Kidney (tissue), 14 donors: Measurements from ENCODE around the gene TCF12. TPM values are rescaled to one million over a fixed set of nuclear protein-coding genes. Genes with fewer than 3 reads are reported as not detected.

Experiments
- DNase-seq, 5 donors: peaks; one replicate each; pipeline ENCODE4 v3.0.0-alpha.2; 2013 to 2020
- FAIRE-seq: peaks from 2 replicates; lab custom pipeline; 2012; peaks lifted over from hg19 to GRCh38; lab: Jason Lieb, UNC
- H3K27ac ChIP-seq, 2 donors: one replicate each; pipeline ENCODE4 v1.7.0; 2013; ENCODE audit warnings: low read depth in 2 of 2, low read length in 2 of 2, inconsistent platforms in 1 of 2
- H3K27me3 ChIP-seq: one replicate; pipeline ENCODE4 v1.7.1; 2013; ENCODE audit warnings: low read length, inconsistent platforms; ENCODE audit not compliant: control insufficient read depth, insufficient read depth
- H3K36me3 ChIP-seq, 3 donors: one replicate each; pipeline versions ENCODE4 v1.7.0 to v1.7.1; 2013; ENCODE audit warnings: low read length in 3 of 3, control low read depth in 1 of 3, inconsistent platforms in 1 of 3; ENCODE audit not compliant: insufficient read depth in 3 of 3, control insufficient read depth in 2 of 3
- H3K4me1 ChIP-seq, 3 donors: one replicate each; pipeline versions ENCODE4 v1.7.0 to v1.7.1; 2013; ENCODE audit warnings: low read length in 3 of 3, inconsistent platforms in 1 of 3, low read depth in 1 of 3; ENCODE audit not compliant: control insufficient read depth in 2 of 3, insufficient read depth in 2 of 3
- H3K4me3 ChIP-seq, 3 donors: one replicate each; pipeline versions ENCODE4 v1.7.0 to v1.8.1; 2013; ENCODE audit warnings: low read length in 3 of 3, control low read depth in 1 of 3, inconsistent platforms in 1 of 3
- H3K9ac ChIP-seq, 3 donors: one replicate each; pipeline versions ENCODE4 v1.7.0 to v1.7.1; 2013; ENCODE audit warnings: low read length in 3 of 3, control low read depth in 1 of 3, inconsistent platforms in 1 of 3
- H3K9me3 ChIP-seq, 3 donors: one replicate each; pipeline versions ENCODE4 v1.7.0 to v1.7.1; 2013; ENCODE audit warnings: low read length in 3 of 3, control low read depth in 1 of 3, inconsistent platforms in 1 of 3; ENCODE audit not compliant: control insufficient read depth in 2 of 3, insufficient read depth in 1 of 3
- intact Hi-C: fragments of 100-400 bp; cut with DNase I; formaldehyde crosslinking; loops from one replicate; pipeline ENCODE4 v1.11.1; 2022
- polyA plus RNA-seq: library from polyadenylated mRNA; stranded (reverse); fragments of 350-450 nt; fragmentation: Illumina TruSeq; extraction: RNeasy Lipid Tissue Mini Kit (QIAGEN cat#74804); gene quantifications from one replicate; pipeline ENCODE4 v1.2.3, GENCODE V29; 2014; ENCODE audit warnings: low read depth, low replicate concordance; ENCODE audit not compliant: insufficient read depth
- total RNA-seq: library from RNA; stranded (reverse); fragmentation: NEBNext Ultra II Directional; extraction: Animal tissue kit (Norgen Biotek cat#: 25700); gene quantifications from one replicate; pipeline ENCODE4 v1.2.1, GENCODE V29; 2021
- TF ChIP-seq, protein P1 (sequence below): IDR thresholded peaks from 3 replicates; pipeline ENCODE4 v1.5.1; 2012; ENCODE audit warnings: mild to moderate bottlenecking, moderate library complexity, borderline replicate concordance; ENCODE audit not compliant: insufficient read depth; ENCODE audit errors: extremely low read depth
- donor health status: control.
- donor health status: control.
- donor health status: control.
- donor health status: control.
- donor health status: control.
- donor health status: DM: yes; HTN: yes; CAD: no.
- donor health status: Normal renal cell carcinoma (clear cell type).

The TCF12 gene
- total and polyA plus RNA-seq, 2 donors from 2014 or later, result 16.3 to 116 TPM

DNA sequence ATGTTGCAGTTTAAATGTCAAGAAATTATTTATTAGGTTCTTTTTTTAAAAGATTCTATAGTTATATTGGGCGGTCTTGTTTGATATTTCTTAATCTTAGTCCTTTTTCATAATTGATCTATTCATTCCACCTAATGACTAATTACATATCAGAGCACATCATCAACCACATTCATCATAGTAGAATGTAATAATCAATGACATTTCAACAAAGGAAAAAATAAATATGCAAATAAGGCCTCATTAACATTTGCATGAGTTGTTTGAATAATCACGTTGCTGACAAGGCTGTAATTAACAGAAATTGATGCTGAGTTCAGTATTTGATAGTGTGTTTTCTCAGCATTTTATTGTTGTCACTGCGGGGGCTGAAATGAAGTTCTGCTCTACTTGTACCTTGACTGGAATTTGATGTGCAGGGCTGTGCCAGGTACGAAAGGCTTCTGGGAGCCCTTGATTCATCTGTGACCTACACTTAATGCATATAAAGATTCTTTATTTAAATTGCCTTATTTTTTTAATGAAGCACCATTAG, 215.7 kb downstream of the TCF12 start:
- no peak overlapping the region for H3K9ac ChIP-seq
- DNase-seq, result peak in 1 of 5 donors; percentile 39
- TF ChIP-seq, protein P1, sequence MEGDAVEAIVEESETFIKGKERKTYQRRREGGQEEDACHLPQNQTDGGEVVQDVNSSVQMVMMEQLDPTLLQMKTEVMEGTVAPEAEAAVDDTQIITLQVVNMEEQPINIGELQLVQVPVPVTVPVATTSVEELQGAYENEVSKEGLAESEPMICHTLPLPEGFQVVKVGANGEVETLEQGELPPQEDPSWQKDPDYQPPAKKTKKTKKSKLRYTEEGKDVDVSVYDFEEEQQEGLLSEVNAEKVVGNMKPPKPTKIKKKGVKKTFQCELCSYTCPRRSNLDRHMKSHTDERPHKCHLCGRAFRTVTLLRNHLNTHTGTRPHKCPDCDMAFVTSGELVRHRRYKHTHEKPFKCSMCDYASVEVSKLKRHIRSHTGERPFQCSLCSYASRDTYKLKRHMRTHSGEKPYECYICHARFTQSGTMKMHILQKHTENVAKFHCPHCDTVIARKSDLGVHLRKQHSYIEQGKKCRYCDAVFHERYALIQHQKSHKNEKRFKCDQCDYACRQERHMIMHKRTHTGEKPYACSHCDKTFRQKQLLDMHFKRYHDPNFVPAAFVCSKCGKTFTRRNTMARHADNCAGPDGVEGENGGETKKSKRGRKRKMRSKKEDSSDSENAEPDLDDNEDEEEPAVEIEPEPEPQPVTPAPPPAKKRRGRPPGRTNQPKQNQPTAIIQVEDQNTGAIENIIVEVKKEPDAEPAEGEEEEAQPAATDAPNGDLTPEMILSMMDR, result no peak
- no peak for FAIRE-seq
- peaks cover 5 to 7% (median 6%) of the 10 kb centered on the region in 3 donors for H3K4me1 ChIP-seq
- no peak overlapping the region for H3K4me3 ChIP-seq
- H3K9me3 ChIP-seq, result no peaks in the 10 kb centered on the region
- no peaks in the 10 kb centered on the region for H3K36me3 ChIP-seq
- H3K27ac ChIP-seq, result no peak overlapping the region
- H3K27me3 ChIP-seq, result no peaks in the 10 kb centered on the region
- intact Hi-C loops, result no loop called here

DNA sequence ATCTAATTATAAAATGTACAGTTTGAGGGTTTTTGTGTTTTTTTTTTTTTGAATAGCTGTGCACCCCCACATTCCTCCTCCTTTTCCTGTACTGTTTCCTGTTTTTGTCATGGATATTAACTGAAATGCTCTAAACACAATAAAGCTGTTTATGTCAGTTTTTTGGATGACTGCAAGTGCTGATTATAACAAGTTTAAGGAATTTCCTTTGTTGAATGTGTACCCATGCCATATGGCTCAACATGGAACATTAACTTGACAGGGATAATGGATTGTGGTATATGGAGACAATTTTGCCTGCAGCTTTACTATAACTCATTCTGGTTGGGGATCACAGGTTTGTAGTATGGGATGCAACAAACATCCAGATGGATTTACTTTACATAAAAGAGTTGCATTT, 216.4 kb downstream of the TCF12 start:
- no peaks in the 10 kb centered on the region for H3K36me3 ChIP-seq
- TF ChIP-seq, protein P1, result no peak
- H3K4me3 ChIP-seq, result no peak overlapping the region
- no peak overlapping the region for H3K27ac ChIP-seq
- H3K27me3 ChIP-seq, result no peaks in the 10 kb centered on the region
- H3K9ac ChIP-seq, result no peak overlapping the region
- DNase-seq, result peak in 2 of 5 donors; percentile 77 to 81
- FAIRE-seq, result no peak
- H3K4me1 ChIP-seq, result peaks cover 5 to 7% (median 6%) of the 10 kb centered on the region in 3 donors
- H3K9me3 ChIP-seq, result no peaks in the 10 kb centered on the region
- intact Hi-C loops, result no loop called here

DNA sequence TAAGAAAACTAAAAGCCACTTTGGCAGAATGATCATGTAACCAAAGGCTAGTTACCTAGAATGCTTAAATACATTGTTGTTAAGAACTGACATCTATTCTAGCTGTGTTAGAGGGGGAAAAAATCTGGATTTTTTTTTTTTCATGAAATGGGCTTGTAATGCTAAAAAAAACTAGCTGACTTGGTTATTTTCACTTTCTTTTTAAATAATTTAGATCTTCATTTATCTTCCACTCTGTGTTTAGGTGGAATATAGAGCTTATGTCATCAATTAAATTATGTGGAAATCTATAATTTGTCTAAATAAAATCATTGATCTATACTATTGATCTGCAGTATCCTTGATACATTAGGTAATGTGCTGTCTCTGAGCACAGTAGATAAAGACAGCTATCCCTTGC, 217.4 kb downstream of the TCF12 start:
- Histone ChIP-seq H3K27me3 (no peaks in the 10 kb centered on the region), H3K9me3 (no peaks in the 10 kb centered on the region), H3K27ac (no peak overlapping the region), H3K36me3 (no peaks in the 10 kb centered on the region), H3K4me3 (peak overlapping the region in 1 of 3 donors; percentile 22), H3K4me1 (peaks cover 5 to 7% (median 6%) of the 10 kb centered on the region in 3 donors), H3K9ac (no peak overlapping the region)
- intact Hi-C loops, result no loop called here
- DNase-seq, result no peak
- TF ChIP-seq, protein P1, result no peak
- FAIRE-seq, result no peak
